Brain microvascular endothelial cell (primary cell): ENCODE data around the gene SLC19A3.
"Not testable (repeated sequence)": the region's sequence is repeated elsewhere in the genome, so short reads cannot be mapped to it uniquely, and the experiment has no call there.

Experiments used
- DNase-seq: peaks from one replicate; pipeline ENCODE4 v3.0.0-alpha.2; 2020
- H3K27ac ChIP-seq: fragments of 250-450 bp; sonication (Bioruptor Pico); 2 replicates; pipeline ENCODE4 v1.5.1; 2020; ENCODE audit warnings: mild to moderate bottlenecking, moderate library complexity
- H3K27me3 ChIP-seq: fragments of 250-450 bp; sonication (Bioruptor Pico); replicated peaks from 2 replicates; pipeline ENCODE4 v1.5.1; 2020; ENCODE audit warnings: mild to moderate bottlenecking
- H3K36me3 ChIP-seq: fragments of 250-450 bp; sonication (Bioruptor Pico); replicated peaks from 2 replicates; pipeline ENCODE4 v1.5.1; 2020; ENCODE audit warnings: mild to moderate bottlenecking
- H3K4me3 ChIP-seq: 2 replicates; pipeline ENCODE4 v1.5.1; 2011; ENCODE audit warnings: low read depth, mild to moderate bottlenecking, control low read depth, low read length, moderate library complexity
- in situ Hi-C: cut with HindIII; loops from 2 replicates; pipeline ENCODE4 v1.10.0; 2017; ENCODE audit warnings: low sequenced_read_pairs, low pct_ligation_motif_present
- TF ChIP-seq, protein P1 (sequence below): IDR thresholded peaks from 2 replicates; pipeline ENCODE4 v1.5.1; 2011; ENCODE audit warnings: low read depth, mild to moderate bottlenecking, moderate library complexity, low read length, control low read depth, inconsistent platforms; ENCODE audit errors: missing control alignments

SLC19A3 gene

DNA sequence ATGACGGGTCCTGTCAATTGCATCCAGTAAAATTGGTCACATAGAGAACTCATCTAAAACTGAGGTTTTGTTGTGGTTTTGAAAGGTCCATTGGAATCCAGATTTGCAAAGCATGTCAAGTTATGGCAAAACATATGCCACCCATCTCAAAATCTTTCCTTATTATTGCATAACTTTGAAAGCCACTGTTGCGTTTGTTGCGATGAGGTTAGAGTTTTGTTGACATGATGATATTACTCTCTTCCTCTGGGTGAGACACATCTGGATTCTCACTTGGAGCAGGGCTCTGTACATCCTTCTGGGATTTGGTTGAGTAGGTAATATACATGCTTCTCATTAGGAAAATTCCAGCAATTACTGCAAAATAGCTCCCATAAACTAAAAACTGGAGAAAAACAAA is 30.6 kb downstream of the SLC19A3 start:
- Histone ChIP-seq H3K27me3 (no peaks in the 10 kb centered on the region), H3K27ac (no peak overlapping the region), H3K36me3 (no peaks in the 10 kb centered on the region), H3K4me3 (no peak overlapping the region)
- TF ChIP-seq, protein P1, sequence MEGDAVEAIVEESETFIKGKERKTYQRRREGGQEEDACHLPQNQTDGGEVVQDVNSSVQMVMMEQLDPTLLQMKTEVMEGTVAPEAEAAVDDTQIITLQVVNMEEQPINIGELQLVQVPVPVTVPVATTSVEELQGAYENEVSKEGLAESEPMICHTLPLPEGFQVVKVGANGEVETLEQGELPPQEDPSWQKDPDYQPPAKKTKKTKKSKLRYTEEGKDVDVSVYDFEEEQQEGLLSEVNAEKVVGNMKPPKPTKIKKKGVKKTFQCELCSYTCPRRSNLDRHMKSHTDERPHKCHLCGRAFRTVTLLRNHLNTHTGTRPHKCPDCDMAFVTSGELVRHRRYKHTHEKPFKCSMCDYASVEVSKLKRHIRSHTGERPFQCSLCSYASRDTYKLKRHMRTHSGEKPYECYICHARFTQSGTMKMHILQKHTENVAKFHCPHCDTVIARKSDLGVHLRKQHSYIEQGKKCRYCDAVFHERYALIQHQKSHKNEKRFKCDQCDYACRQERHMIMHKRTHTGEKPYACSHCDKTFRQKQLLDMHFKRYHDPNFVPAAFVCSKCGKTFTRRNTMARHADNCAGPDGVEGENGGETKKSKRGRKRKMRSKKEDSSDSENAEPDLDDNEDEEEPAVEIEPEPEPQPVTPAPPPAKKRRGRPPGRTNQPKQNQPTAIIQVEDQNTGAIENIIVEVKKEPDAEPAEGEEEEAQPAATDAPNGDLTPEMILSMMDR = no peak
- in situ Hi-C loops = no loop called here
- no peak for DNase-seq

DNA sequence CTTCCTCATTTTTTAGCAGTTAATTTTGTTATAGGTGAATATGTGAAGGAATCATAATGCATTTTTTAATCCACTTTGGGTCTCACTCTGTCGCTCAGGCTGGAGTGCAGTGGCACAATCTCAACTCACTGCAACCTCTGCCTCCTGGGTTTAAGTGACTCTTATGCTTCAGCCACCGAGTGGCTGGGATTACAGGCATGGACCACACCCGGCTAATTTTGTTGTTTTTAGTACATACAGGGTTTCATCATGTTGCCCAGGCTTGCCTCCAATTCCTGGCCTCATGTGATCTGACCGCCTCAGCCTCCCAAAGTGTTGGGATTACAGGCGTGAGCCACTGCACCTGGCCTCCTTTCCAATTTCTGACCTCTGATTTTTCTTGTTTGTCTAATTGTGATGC is 33.6 kb downstream of the SLC19A3 start:
- Histone ChIP-seq H3K27me3 (no peaks in the 10 kb centered on the region), H3K36me3 (no peaks in the 10 kb centered on the region), H3K4me3 (no peak overlapping the region), H3K27ac (no peak overlapping the region)
- TF ChIP-seq, protein P1 = no peak
- no peak for DNase-seq
- in situ Hi-C loops = no loop called here

DNA sequence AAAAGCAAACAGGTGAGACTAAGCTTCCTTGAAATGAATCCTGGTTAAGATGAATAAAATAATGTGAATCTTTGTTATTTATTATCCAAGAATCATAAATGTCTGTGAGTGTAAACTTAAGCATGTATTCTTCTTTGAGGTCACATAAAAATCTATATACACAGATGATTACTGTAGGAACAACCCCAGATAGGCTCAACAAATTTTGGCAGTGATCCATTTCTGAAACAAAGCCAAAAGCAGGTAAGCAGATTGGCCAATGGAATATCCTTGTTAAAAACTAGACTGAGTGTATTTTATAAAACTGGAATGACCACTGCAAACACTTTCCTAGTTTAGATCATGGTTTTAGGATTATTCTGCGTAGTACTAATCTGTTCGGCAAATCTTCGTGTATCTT is 39.9 kb downstream of the SLC19A3 start:
- no peaks in the 10 kb centered on the region for H3K27me3 ChIP-seq
- TF ChIP-seq, protein P1 = no peak
- in situ Hi-C loops = no loop called here
- no peak overlapping the region for H3K27ac ChIP-seq
- no peak for DNase-seq
- H3K36me3 ChIP-seq = no peaks in the 10 kb centered on the region
- H3K4me3 ChIP-seq = no peak overlapping the region

DNA sequence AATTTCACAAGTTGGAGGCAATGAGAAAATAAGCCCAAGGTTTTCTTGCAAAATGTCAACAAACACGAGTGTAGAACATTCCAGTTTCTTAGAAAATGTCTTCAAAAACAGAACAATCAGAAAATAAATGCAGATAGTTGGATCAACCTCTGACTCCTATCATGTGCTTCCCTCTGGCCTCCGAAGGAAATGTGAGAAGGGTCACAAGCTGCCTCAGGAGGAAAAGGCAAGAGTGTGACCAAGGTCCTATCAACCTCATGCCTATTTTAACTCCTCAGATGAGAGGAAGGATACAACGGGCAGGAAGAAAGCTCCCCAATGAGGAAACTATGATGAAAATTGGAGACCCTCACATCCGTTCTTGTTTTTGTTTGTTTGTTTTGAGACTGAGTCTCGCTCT is 43.3 kb downstream of the SLC19A3 start:
- in situ Hi-C loops = no loop called here
- H3K27me3 ChIP-seq = no peaks in the 10 kb centered on the region
- no peak overlapping the region for H3K4me3 ChIP-seq
- H3K36me3 ChIP-seq = no peaks in the 10 kb centered on the region
- no peak overlapping the region for H3K27ac ChIP-seq
- DNase-seq = no peak
- TF ChIP-seq, protein P1 = no peak

DNA sequence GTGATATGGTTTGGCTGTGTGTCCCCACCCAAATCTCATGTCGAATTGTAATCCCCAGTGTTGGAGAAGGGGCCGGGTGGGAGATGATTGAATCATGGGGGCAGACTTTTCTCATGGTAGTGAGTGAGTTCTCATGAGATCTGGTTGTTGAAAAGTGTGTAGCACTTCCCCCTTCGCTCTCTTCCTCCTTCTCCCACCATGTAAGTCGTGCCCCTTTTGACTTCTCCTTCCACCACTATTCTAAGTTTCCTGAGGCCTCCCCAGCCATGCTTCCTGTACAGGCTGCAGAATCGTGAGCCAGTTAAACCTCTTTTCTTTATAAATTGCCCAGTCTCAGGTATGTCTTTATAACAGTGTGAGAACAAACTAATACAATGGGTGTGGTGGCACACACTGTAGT is 44.2 kb downstream of the SLC19A3 start:
- H3K4me3 ChIP-seq, H3K27ac ChIP-seq, in situ Hi-C loops, H3K36me3 ChIP-seq, DNase-seq, H3K27me3 ChIP-seq: not testable (repeated sequence)

DNA sequence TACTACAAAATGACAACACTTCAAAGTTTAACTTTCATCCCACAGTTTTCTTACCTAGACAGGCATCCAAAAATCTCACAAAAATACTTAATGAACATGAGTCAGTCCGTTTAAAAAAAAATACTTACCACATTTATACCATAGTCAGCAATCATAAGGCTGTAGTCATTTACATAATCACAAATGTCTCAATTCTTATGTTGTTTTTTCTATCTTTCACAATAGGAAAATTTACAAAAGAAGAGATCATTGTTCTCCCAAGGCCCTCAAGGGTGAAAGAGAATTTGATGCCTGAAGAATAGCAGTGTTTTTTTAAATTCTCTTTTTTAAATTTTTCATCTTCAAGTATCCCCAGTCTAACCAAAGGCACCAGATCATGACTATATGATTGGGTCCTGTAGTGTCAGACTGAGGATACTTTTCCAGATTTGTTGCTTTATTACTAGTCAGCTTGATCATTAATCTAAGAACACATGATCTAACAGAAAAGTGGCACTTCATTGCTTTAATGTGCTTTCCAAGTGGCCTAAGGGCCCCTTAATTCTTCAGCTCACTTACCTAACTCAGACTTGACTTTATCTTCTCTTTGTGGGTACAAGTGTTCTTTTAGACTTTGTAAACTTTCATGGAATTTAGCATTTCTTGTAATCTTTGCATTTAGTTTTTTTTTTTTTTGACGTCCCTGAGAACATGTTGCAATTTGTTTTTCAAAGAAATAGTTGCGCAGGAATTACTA is 46.5 kb downstream of the SLC19A3 start:
- in situ Hi-C loops = no loop called here
- no peak overlapping the region for H3K27ac ChIP-seq
- no peaks in the 10 kb centered on the region for H3K27me3 ChIP-seq
- no peak overlapping the region for H3K4me3 ChIP-seq
- H3K36me3 ChIP-seq = no peaks in the 10 kb centered on the region
- TF ChIP-seq, protein P1 = no peak
- DNase-seq = no peak

GRCh38 chr2:227666631-227667170 is 51.1 kb downstream of the SLC19A3 start, which contains the start of gene SCYGR5:
SCYGR5 (plus strand) TSS chr2:227666804; CDS start chr2:227666804, 0 bp downstream.
- DNase-seq, H3K27me3 ChIP-seq, H3K27ac ChIP-seq, in situ Hi-C loops, H3K36me3 ChIP-seq, H3K4me3 ChIP-seq: not testable (repeated sequence)
